Testis (tissue), 3 donors: Measurements from ENCODE around the gene LGALS3BP. TPM values are rescaled to one million over a fixed set of nuclear protein-coding genes. Genes with fewer than 3 reads are reported as not detected.

Source experiments
- DNase-seq: peaks from one replicate; pipeline ENCODE4 v3.0.0-alpha.2; 2019
- H3K27ac ChIP-seq, 2 donors: fragments of 200-600 bp; sonication (generic); one replicate each; pipeline ENCODE4 v1.5.1; 2019
- H3K27me3 ChIP-seq: fragments of 200-600 bp; sonication (generic); one replicate; pipeline ENCODE4 v1.5.1; 2019
- H3K36me3 ChIP-seq: fragments of 200-600 bp; sonication (generic); one replicate; pipeline ENCODE4 v1.5.1; 2017; ENCODE audit warnings: low read depth; ENCODE audit errors: missing control alignments
- H3K4me1 ChIP-seq: fragments of 200-600 bp; sonication (generic); one replicate; pipeline ENCODE4 v1.5.1; 2019
- H3K4me3 ChIP-seq, 2 donors: fragments of 200-600 bp; sonication (generic); one replicate each; pipeline ENCODE4 v1.5.1; 2017 to 2019
- H3K9me3 ChIP-seq: fragments of 200-600 bp; sonication (generic); one replicate; pipeline ENCODE4 v1.5.1; 2017
- CTCF ChIP-seq, 3 experiments: fragments of 450-650 bp in 2 of 3; fragments of 200-600 bp in 1 of 3; sonication (generic) in 1 of 3; IDR thresholded peaks; one replicate each; pipeline ENCODE4 v1.5.1; 2016 to 2019; ENCODE audit warnings: antibody characterized with exemption in 3 of 3, mild to moderate bottlenecking in 2 of 3, moderate library complexity in 1 of 3
- POLR2A ChIP-seq: fragments of 450-650 bp; IDR thresholded peaks from one replicate; pipeline ENCODE4 v1.6.1; 2017; ENCODE audit warnings: antibody characterized with exemption, mild to moderate bottlenecking, moderate library complexity
- WGBS, 2 donors: methylation state at CpG; one replicate each; pipeline ENCODE4 v1.1.5; 2018; 5-methylcytosine and 5-hydroxymethylcytosine counted together
- intact Hi-C: fragments of 100-400 bp; cut with DNase I; formaldehyde crosslinking; loops from one replicate; pipeline ENCODE4 v1.15.1; 2023; ENCODE audit warnings: low total_unique reads
- polyA plus RNA-seq: library from polyadenylated mRNA; stranded (reverse); fragments of 350-450 nt; fragmentation: Illumina TruSeq; extraction: RNeasy Lipid Tissue Mini Kit (QIAGEN cat#74804); gene quantifications from one replicate; pipeline ENCODE4 v1.2.3, GENCODE V29; 2014; ENCODE audit warnings: low read depth, low replicate concordance; ENCODE audit not compliant: insufficient read depth
- total RNA-seq, 2 donors: library from RNA; depleted of rRNA; stranded (reverse); fragments of >200 nt; gene quantifications; one replicate each; pipeline ENCODE4 v1.2.3, GENCODE V29; 2016

The LGALS3BP gene
- total and polyA plus RNA-seq, 3 donors from 2014 or later: 328 to 845 (median 498) TPM

DNA sequence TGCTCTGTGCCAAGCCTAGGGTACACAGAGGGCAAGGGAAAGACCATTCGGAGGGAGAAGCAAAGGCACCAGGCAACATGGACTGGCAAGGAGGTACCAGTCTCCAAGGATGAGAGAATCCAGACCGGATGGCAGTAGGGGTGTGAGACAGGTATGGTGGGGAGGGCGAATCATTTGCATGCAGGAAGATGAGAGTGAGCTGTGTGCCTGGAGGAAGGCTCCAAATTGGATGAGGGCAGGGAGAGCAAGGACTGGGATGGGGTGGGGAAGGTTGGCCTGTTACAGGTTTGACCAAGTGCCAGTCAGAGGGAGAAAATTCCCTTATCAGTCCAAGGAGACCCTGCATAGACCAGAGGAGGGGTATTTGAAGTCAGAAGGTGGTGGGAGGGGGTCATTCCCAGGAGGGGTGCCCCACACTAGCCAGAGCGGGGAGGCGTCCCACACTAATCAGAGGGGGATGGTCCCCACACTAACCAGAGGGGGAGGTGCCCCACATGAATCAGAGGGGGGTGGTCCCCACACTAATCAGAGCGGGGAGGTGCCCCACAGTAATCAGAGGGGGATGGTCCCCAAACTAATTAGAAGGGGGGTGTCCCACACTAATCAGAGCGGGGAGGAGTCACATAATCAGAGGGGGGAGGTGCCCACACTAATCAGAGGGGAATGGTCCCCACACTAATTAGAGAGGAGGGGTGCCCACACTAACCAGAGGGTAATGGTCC is 29.1 kb upstream of the LGALS3BP start:
- intact Hi-C loops: no loop called here
- Histone ChIP-seq H3K4me1 (peaks cover 28% of the 10 kb centered on the region), H3K4me3 (peak overlapping the region; percentile 77 to 96), H3K9me3 (no peaks in the 10 kb centered on the region), H3K27ac (peak overlapping the region in 1 of 2 donors; percentile 82), H3K36me3 (no peaks in the 10 kb centered on the region), H3K27me3 (no peaks in the 10 kb centered on the region)
- DNase-seq: peak; percentile 11
- 35 to 36% methylated on average over 7 of the region's 7 CpGs for WGBS, 2 donors
- TF ChIP-seq POLR2A (no peak), CTCF (IDR thresholded peaks at IDR 0.05) (no peak)

- Histone ChIP-seq H3K27ac (no peak overlapping the region), H3K27me3 (no peaks in the 10 kb centered on the region), H3K36me3 (no peaks in the 10 kb centered on the region), H3K4me3 (no peak overlapping the region), H3K9me3 (no peaks in the 10 kb centered on the region), H3K4me1 (peaks cover 28% of the 10 kb centered on the region)
- TF ChIP-seq CTCF (IDR thresholded peaks at IDR 0.05) (no peak), POLR2A (no peak)
- WGBS, 2 donors: 81 to 91% methylated on average over 18 to 21 of the region's 21 CpGs
- peak; percentile 13 for DNase-seq
- intact Hi-C loops: no loop called here
Measured at GRCh38 chr17:79007504-79008381, 28.0 kb upstream of the LGALS3BP start.

- Histone ChIP-seq H3K27ac (no peak overlapping the region), H3K36me3 (no peaks in the 10 kb centered on the region), H3K9me3 (no peaks in the 10 kb centered on the region), H3K4me3 (no peak overlapping the region), H3K27me3 (no peaks in the 10 kb centered on the region), H3K4me1 (peaks cover 28% of the 10 kb centered on the region)
- 86 to 88% methylated on average over 19 of the region's 19 CpGs for WGBS, 2 donors
- no peak for TF ChIP-seq CTCF (IDR thresholded peaks at IDR 0.05)
- TF ChIP-seq POLR2A: no peak
- peak; percentile 11 for DNase-seq
- intact Hi-C loops: no loop called here
Measured at GRCh38 chr17:79006794-79007503, 27.2 kb upstream of the LGALS3BP start.

DNA sequence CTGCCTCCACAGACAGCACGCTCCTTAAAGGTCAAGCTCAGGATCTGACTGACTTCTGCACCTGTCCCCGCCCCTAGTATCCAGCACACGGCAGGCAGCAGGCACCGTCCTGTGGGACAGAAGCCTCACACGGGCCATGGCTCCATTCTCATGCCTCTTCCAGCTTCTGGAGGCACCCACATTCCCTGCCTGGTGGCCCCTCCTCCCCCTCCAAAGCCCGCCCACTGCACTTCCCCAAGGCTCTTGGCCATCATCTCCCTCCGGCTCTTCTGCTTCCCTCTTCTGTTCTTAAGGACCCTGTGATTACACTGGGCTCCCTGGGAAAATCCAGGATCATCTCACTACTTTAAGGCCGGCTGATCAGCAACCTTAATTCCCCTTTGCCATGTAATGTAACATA is 26.3 kb upstream of the LGALS3BP start:
- H3K4me3 ChIP-seq: no peak overlapping the region
- no peaks in the 10 kb centered on the region for H3K27me3 ChIP-seq
- intact Hi-C loops: no loop called here
- no peaks in the 10 kb centered on the region for H3K9me3 ChIP-seq
- H3K27ac ChIP-seq: no peak overlapping the region
- DNase-seq: peak; percentile 9
- H3K4me1 ChIP-seq: peaks cover 28% of the 10 kb centered on the region
- WGBS, 2 donors: 86% methylated on average over 8 of the region's 8 CpGs
- TF ChIP-seq CTCF (IDR thresholded peaks at IDR 0.05): no peak
- TF ChIP-seq POLR2A: no peak
- H3K36me3 ChIP-seq: no peaks in the 10 kb centered on the region
